ENCODE measurements around the gene CTSA. TPM values are rescaled to one million over a fixed set of nuclear protein-coding genes. Genes with fewer than 3 reads are reported as not detected.

CTSA gene
- total and polyA plus RNA-seq, 4 experiments from 2014 or later, result 102 to 165 (median 123) TPM

DNA sequence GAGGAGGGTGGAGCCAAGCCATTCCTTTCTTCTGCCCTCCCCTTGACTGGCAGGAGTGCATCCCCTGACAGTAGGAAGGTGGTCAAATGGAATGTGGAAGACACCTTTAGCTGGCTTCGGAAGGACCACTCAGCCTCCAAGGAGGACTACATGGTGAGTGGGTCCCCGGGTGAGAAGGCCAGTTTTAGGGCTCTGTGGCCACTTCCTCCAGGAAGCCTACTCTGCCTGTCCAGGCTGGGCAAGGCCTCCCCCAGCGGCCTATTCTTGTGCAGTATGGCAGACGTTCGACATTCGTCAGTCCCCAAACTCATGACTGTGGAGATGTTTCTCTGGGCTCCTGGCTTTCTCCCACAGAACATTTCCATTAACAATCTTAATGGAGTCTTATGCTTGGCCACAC lies 52.5 kb downstream of the CTSA start:
- no peak for DNase-seq
- H3K27ac Mint-ChIP-seq, result peak overlapping the region in 3 of 7 donors; percentile 12 to 55 (median 51)
- H3K36me3 Mint-ChIP-seq, result peaks cover 37 to 77% of the 10 kb centered on the region in 2 donors

GRCh38 chr20:45944151-45944964 lies 53.2 kb downstream of the CTSA start:
- H3K9me3 ChIP-seq (ENCODE audit: control insufficient read depth in 1 of 2, low read length in 2 of 2), result no peaks in the 10 kb centered on the region
- H3K4me3 ChIP-seq (ENCODE audit: low read length in 2 of 2), result no peak overlapping the region
- Mint-ChIP-seq H3K27ac (peak overlapping the region in 3 of 7 donors; percentile 50 to 55 (median 51)), H3K9me3 (no peaks in the 10 kb centered on the region), H3K4me3 (no peak overlapping the region), H3K4me1 (peaks cover 2 to 26% (median 16%) of the 10 kb centered on the region in 4 donors), H3K27me3 (no peaks in the 10 kb centered on the region), H3K36me3 (peaks cover 42 to 79% of the 10 kb centered on the region in 2 donors)
- no peaks in the 10 kb centered on the region for H3K4me1 ChIP-seq (ENCODE audit: insufficient read depth, low read length)
- peaks cover 71% of the 10 kb centered on the region for H3K36me3 ChIP-seq (ENCODE audit: insufficient read depth, low read length)
- ChIA-PET CTCF (ENCODE audit: partially characterized antibody) (interaction anchor here (0.8 to 2.3 kb wide), 2 partner anchors 25 to 47 kb away, joined by 3 to 7 read pairs; no protein-coding TSS in a partner anchor), POLR2A (ENCODE audit: partially characterized antibody) (interaction anchor here (0.9 to 13.3 kb wide), 5 partner anchors 8 to 111 kb away, joined by 3 to 175 read pairs (median 58); partner anchors contain the start of genes PCIF1 and ZNF335)
- intact Hi-C loops (cut with micrococcal nuclease), result no loop called here
- no peak for DNase-seq
- no peaks in the 10 kb centered on the region for H3K27me3 ChIP-seq (ENCODE audit: insufficient read depth, low read length)
- no peak overlapping the region for H3K27ac ChIP-seq (ENCODE audit: low read depth, low read length)

More for the DNA sequence above, 52.5 kb downstream of the CTSA start:
- Mint-ChIP-seq H3K4me3 (no peak overlapping the region), H3K4me1 (peaks cover 2 to 21% (median 16%) of the 10 kb centered on the region in 4 donors), H3K27me3 (no peaks in the 10 kb centered on the region), H3K9me3 (no peaks in the 10 kb centered on the region)
- no peaks in the 10 kb centered on the region for H3K27me3 ChIP-seq (ENCODE audit: insufficient read depth, low read length)
- H3K4me3 ChIP-seq (ENCODE audit: low read length in 2 of 2), result no peak overlapping the region
- H3K9me3 ChIP-seq (ENCODE audit: control insufficient read depth in 1 of 2, low read length in 2 of 2), result no peaks in the 10 kb centered on the region
- peaks cover under 1% of the 10 kb centered on the region for H3K4me1 ChIP-seq (ENCODE audit: insufficient read depth, low read length)
- intact Hi-C loops (cut with micrococcal nuclease), result no loop called here
- CTCF ChIA-PET (ENCODE audit: partially characterized antibody), result interaction anchor here (2.3 kb wide), 1 partner anchor 26 kb away, joined by 7 read pairs; no protein-coding TSS in a partner anchor
- POLR2A ChIA-PET (ENCODE audit: partially characterized antibody), result interaction anchor here (1.4 to 13.3 kb wide), 3 partner anchors 7 to 111 kb away, joined by 3 to 175 read pairs (median 141); partner anchors contain the start of genes PCIF1 and ZNF335
- H3K27ac ChIP-seq (ENCODE audit: low read depth, low read length), result no peak overlapping the region
- peaks cover 73% of the 10 kb centered on the region for H3K36me3 ChIP-seq (ENCODE audit: insufficient read depth, low read length)

DNA sequence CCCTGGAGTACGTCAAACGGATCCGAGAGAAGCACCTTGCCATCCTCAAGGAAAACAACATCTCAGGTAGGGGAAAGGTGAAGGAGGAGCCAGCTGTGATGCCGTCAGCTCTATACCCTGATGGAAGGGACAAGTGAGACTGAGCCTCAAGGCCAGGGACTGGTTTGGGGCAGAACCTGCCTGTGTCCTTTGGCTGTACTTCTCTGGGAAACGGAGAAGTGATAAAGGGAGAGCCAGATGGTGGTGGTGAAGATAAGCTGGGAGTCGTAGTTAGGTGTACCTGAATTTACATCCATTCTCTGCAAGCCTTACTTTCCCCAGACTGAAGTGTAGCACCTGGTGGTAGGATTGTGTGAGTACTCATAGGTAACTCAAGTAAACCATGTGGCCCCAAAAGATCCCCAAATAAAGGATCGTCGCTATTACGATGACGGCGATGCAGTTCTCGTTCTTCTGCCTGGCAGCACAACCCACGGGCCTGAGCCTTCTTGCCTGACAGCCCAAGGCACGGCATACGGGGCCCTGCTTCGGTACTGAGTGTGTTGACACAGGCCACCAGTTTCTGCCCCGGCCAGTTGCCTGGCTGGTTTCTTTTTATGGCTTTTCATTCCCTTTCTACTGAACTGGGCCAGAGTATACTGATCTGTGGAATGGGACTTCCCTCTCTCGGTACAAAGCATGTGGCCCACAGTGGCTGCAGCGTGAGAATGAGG lies 54.0 kb downstream of the CTSA start:
- Mint-ChIP-seq H3K4me3 (no peak overlapping the region), H3K4me1 (peaks cover 2 to 21% (median 14%) of the 10 kb centered on the region in 4 donors), H3K9me3 (no peaks in the 10 kb centered on the region), H3K27me3 (no peaks in the 10 kb centered on the region), H3K27ac (peak overlapping the region in 2 of 7 donors; percentile 45 to 82), H3K36me3 (peaks cover 40 to 73% of the 10 kb centered on the region in 2 donors)
- no peak for DNase-seq
- H3K36me3 ChIP-seq (ENCODE audit: insufficient read depth, low read length), result peaks cover 71% of the 10 kb centered on the region
- H3K27ac ChIP-seq (ENCODE audit: low read depth, low read length), result no peak overlapping the region
- H3K4me3 ChIP-seq (ENCODE audit: low read length in 2 of 2), result no peak overlapping the region
- H3K9me3 ChIP-seq (ENCODE audit: control insufficient read depth in 1 of 2, low read length in 2 of 2), result no peaks in the 10 kb centered on the region
- intact Hi-C loops (cut with micrococcal nuclease), result no loop called here
- H3K4me1 ChIP-seq (ENCODE audit: insufficient read depth, low read length), result no peaks in the 10 kb centered on the region
- CTCF ChIA-PET (ENCODE audit: partially characterized antibody), result interaction anchor here (2.3 kb wide), 1 partner anchor 25 kb away, joined by 7 read pairs; no protein-coding TSS in a partner anchor
- POLR2A ChIA-PET (ENCODE audit: partially characterized antibody), result interaction anchor here (0.9 to 13.3 kb wide), 5 partner anchors 7 to 54 kb away, joined by 3 to 175 read pairs (median 58); partner anchors contain the start of genes CTSA, NEURL2, PCIF1 and ZNF335
- no peaks in the 10 kb centered on the region for H3K27me3 ChIP-seq (ENCODE audit: insufficient read depth, low read length)

DNA sequence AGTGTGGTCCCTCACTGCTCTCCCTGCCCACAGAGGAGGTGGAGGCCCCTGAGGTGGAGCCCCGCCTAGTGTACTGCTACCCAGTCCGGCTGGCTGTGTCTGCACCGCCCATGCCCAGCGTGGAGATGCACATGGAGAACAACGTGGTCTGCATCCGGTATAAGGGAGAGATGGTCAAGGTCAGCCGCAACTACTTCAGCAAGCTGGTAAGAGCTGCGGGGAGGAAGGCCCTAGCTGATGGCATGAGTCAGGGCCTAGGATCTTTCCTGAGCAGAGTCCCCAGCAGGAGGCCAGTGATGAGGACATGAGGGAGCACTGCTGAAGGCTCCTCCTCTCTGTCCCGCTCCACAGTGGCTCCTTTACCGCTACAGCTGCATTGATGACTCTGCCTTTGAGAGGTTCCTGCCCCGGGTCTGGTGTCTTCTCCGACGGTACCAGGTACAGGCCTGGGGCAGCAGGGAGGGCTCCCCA lies 54.6 kb downstream of the CTSA start:
- peak overlapping the region in 4 of 7 donors; percentile 35 to 82 (median 74) for H3K27ac Mint-ChIP-seq
- Histone ChIP-seq H3K4me1 (ENCODE audit: insufficient read depth, low read length) (no peaks in the 10 kb centered on the region), H3K4me3 (ENCODE audit: low read length in 2 of 2) (no peak overlapping the region), H3K27ac (ENCODE audit: low read depth, low read length) (no peak overlapping the region), H3K9me3 (ENCODE audit: control insufficient read depth in 1 of 2, low read length in 2 of 2) (no peaks in the 10 kb centered on the region), H3K27me3 (ENCODE audit: insufficient read depth, low read length) (no peaks in the 10 kb centered on the region), H3K36me3 (ENCODE audit: insufficient read depth, low read length) (peaks cover 71% of the 10 kb centered on the region)
- H3K9me3 Mint-ChIP-seq, result no peaks in the 10 kb centered on the region
- DNase-seq, result no peak
- peaks cover 41 to 75% of the 10 kb centered on the region in 2 donors for H3K36me3 Mint-ChIP-seq
- peaks cover 2 to 21% (median 14%) of the 10 kb centered on the region in 4 donors for H3K4me1 Mint-ChIP-seq
- H3K27me3 Mint-ChIP-seq, result no peaks in the 10 kb centered on the region
- CTCF ChIA-PET (ENCODE audit: partially characterized antibody), result interaction anchor here (0.9 kb wide), 1 partner anchor 25 kb away, joined by 3 read pairs; no protein-coding TSS in a partner anchor
- POLR2A ChIA-PET (ENCODE audit: partially characterized antibody), result interaction anchor here (1.0 to 13.3 kb wide), 4 partner anchors 9 to 55 kb away, joined by 3 to 175 read pairs (median 100); partner anchors contain the start of genes CTSA, NEURL2, PCIF1 and ZNF335
- no peak overlapping the region for H3K4me3 Mint-ChIP-seq
- intact Hi-C loops (cut with micrococcal nuclease), result no loop called here

DNA sequence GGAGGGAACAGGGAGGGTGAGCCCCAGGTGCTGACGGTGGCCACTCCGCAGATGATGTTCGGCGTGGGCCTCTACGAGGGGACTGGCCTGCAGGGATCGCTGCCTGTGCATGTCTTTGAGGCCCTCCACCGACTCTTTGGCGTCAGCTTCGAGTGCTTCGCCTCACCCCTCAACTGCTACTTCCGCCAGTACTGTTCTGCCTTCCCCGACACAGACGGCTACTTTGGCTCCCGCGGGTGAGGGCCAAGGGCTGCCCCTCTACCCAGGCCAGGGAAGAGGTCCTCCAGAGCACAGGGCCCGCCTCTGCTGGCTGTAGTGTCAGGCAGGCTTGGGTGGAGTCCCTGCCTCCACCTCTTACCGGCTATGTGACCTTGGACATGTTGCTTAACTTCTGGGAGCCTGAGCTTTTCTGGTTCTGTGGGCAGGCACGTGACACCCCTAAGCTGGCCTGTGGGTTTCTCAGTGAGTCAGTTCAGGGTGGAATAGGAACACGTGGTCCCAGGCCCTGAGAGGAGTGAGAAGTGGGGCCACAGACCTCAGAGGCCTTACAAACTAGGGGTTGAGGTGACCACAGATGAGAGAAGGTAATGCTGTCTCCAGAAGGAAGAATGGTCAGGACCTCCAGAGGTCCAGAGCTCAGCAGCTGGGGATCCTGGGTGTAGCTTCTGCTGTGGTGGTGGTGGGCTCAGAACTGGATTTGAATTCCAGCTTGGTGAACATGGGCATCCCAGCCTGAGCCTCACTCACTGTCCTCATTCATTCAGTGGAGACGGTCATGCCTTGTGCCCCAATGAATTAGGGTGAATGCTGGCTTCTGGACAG lies 55.2 kb downstream of the CTSA start:
- H3K4me3 Mint-ChIP-seq, result no peak overlapping the region
- H3K4me1 ChIP-seq (ENCODE audit: insufficient read depth, low read length), result peaks cover 3% of the 10 kb centered on the region
- H3K36me3 Mint-ChIP-seq, result peaks cover 41 to 80% of the 10 kb centered on the region in 2 donors
- H3K27me3 Mint-ChIP-seq, result no peaks in the 10 kb centered on the region
- H3K9me3 Mint-ChIP-seq, result no peaks in the 10 kb centered on the region
- H3K27me3 ChIP-seq (ENCODE audit: insufficient read depth, low read length), result no peaks in the 10 kb centered on the region
- intact Hi-C loops (cut with micrococcal nuclease), result no loop called here
- ChIA-PET CTCF (ENCODE audit: partially characterized antibody) (interaction anchor here (0.9 kb wide), 1 partner anchor 24 kb away, joined by 3 read pairs; no protein-coding TSS in a partner anchor), POLR2A (ENCODE audit: partially characterized antibody) (interaction anchor here (1.0 to 13.3 kb wide), 4 partner anchors 10 to 55 kb away, joined by 3 to 175 read pairs (median 100); partner anchors contain the start of genes CTSA, NEURL2, PCIF1 and ZNF335)
- DNase-seq, result peak in 3 of 5 donors; percentile 21 to 66 (median 30)
- H3K27ac Mint-ChIP-seq, result peak overlapping the region in 4 of 7 donors; percentile 48 to 74 (median 72)
- H3K4me3 ChIP-seq (ENCODE audit: low read length in 2 of 2), result no peak overlapping the region
- H3K27ac ChIP-seq (ENCODE audit: low read depth, low read length), result no peak overlapping the region
- H3K36me3 ChIP-seq (ENCODE audit: insufficient read depth, low read length), result peaks cover 71% of the 10 kb centered on the region
- H3K4me1 Mint-ChIP-seq, result peaks cover 2 to 22% (median 14%) of the 10 kb centered on the region in 4 donors
- H3K9me3 ChIP-seq (ENCODE audit: control insufficient read depth in 1 of 2, low read length in 2 of 2), result no peaks in the 10 kb centered on the region
